Stimulated activated CD4-positive, alpha-beta T cell treated with anti-CD3 and anti-CD28 coated beads, Interleukin-4, amount 100 ng/mL, for 24 hours (primary cell): ENCODE results near the gene PRKD2.
"Not testable (repeated sequence)": the region's sequence is repeated elsewhere in the genome, so short reads cannot be mapped to it uniquely, and the experiment has no call there.

Experiments
- DNase-seq: peaks from one replicate; pipeline ENCODE4 v3.0.0-alpha.2; 2020

PRKD2 gene

GRCh38 chr19:46628970-46629369 is 87.9 kb downstream of the PRKD2 start:
- not testable (repeated sequence) for DNase-seq

GRCh38 chr19:46626446-46626845 is 90.5 kb downstream of the PRKD2 start:
- no peak for DNase-seq

- DNase-seq = no peak
Observed at GRCh38 chr19:46625731-46626130, 91.2 kb downstream of the PRKD2 start.

GRCh38 chr19:46624958-46625661 is 91.8 kb downstream of the PRKD2 start, which contains the start of gene PTGIR:
PTGIR (minus strand) TSS chr19:46625089; CDS start chr19:46624225, 864 bp downstream.
- peak; percentile 38 for DNase-seq
